SW 1271 (cell line): Measurements from ENCODE around the gene RYR3.

Source experiments
- DNase-seq, 2 experiments: peaks; one replicate each; lab custom pipeline; 2025; lab: John Stamatoyannopoulos, UW

The RYR3 gene

GRCh38 chr15:33449810-33450209, 139.0 kb downstream of the RYR3 start:
- DNase-seq, result no peak

- no peak for DNase-seq
Observed at GRCh38 chr15:33451385-33451784, 140.6 kb downstream of the RYR3 start.

DNA sequence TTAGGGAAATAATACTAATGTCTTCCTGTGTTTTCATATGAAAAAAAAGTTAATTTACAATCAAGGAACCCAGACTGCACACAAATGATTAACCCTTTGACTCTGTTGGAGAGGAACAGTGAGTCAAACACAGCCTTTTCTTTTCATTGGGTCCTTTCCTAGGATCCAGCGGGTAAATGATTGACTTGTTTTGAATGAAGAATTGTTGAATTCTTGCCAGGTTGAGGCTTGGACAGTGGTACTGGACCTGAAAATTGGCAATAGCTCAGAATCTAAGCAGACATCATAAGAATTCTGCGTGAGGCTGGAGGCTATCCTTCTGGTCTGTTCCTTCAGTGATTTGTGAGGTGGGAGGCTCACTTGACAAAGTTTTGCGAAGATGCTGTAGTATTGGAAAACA, 143.0 kb downstream of the RYR3 start:
- DNase-seq, result no peak

DNA sequence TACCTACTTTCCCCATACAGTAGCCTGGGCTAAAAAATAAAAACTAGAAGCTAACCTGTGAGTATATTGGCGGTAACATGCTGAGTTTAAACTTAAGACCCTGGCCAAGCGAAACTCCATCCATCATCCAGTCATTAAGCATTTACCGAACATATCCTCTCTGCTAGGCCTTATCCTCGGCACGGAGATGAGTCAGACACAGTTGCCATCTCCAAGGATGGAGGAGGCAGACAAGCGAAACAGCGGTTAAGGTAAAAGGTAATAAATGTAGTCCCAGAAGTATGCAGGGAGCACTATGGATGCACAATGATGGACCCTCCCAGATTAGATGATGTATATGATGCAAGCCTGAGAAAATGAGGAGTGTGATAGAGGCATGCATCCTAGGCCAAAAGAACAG, 143.6 kb downstream of the RYR3 start:
- DNase-seq, result no peak

GRCh38 chr15:33454996-33455395, 144.2 kb downstream of the RYR3 start:
- DNase-seq, result no peak

DNA sequence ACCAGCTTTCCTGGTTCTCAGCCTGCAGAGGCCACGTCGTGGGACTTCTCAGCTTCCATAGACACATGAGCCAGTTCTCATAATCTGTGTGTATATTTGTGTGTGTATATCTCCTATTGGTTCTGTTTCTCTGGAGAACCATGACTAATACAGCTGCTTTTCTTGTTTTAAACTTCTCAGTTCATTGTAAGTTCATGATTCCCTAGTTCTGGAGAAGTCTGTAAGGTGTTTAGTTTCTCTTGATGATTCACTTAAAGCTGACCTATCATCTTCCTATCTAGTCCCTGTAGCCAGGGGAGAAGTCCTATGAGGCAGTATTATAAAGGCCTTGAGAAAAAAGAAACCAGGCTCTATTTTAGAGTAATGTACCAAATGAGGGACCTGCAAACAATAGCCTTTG, 147.7 kb downstream of the RYR3 start:
- no peak for DNase-seq

DNA sequence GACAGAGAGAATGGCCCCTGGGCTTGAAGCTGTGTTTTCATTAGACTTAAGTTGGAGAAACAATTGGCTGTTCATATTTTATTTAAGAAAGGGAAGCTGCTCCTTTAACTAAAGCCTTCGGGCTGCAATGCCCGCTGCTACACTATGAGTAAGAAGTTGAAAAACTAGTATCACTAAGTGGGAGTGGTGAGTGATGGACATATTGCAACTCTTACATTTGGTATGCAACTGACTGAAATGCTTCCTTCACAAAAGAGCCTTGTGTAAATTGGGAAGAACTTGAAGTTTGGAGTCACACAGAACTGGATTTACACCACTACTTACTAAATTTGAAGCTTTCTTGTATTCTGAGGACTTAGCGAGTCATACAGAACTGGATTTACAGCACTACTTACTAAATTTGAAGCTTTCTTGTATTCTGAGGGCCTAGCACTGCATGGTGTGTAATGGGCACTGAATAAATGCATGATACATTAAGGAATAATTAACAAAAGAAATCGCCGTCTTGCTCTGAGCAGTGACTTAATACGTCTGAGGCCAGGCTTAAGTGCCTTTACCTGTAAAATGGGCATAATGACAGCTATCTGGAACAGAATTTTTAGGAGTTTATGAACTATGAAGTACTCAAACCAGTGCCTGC, 149.5 kb downstream of the RYR3 start:
- no peak for DNase-seq

DNA sequence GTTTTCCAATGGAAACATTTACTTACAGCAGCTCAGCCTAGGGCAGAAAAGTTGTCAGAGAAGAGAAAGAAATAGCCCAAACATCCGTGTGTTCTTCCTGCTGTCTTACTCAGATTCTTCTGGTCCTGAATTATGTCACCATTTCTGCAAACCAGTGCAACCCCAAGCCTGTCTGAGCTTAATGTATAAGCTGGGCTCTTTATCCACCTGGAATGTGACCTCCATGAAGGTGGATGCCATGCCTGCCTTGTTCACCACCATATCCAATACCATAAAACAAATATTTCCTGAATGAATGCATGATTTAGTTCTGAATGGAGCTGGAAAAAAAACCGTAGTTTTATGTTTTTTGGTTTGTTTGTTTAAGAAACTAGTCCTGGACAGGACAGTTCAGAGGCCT, 150.9 kb downstream of the RYR3 start:
- no peak for DNase-seq

DNA sequence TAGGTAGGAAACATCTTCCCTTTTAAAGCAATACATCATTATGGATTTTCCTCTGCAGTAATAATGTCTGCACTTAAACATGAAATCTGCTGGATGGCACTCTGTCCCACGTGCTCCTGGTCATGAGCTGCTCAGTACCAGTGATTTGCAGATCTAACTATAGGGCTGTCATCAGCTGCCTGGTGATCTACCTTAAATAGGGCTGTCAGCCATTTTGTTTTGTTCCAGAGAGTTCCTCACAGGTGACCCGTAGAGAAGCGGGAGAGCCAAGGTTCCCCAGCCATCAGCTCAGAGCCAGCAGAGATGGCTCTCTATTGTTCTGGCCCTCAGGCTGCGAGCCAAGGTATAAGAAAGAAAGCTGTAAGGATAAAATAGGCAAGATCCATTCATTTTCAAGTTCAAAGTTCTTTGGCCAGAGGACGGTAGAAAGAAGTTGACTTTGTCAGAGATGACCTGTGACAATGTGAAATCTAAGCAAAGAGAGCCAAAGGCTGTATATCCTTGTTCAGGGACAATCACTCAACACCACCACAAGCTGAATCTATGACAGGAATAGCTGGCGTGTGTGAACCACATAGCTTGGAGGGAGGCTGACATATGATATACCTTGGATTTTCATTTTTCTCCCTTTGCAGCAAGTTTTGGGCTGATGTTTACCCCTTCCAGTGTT, 156.5 kb downstream of the RYR3 start:
- DNase-seq, result no peak

DNA sequence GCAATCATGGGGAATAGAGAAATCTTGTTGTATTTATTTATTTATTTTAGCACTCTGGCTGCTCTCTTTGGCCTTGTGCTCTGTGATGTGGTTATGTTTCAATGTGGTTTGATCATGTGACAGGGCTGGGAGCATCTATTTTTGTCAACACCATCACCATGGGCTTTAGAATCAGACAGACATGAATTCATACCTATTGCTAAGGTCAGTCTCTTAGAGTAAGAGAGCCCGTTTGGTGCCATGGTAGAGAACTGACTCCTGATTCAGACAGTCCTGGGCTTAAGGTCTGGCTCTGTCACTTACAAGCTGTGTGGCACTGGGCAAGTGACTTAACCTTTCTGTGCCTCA, 157.0 kb downstream of the RYR3 start:
- DNase-seq, result no peak

DNA sequence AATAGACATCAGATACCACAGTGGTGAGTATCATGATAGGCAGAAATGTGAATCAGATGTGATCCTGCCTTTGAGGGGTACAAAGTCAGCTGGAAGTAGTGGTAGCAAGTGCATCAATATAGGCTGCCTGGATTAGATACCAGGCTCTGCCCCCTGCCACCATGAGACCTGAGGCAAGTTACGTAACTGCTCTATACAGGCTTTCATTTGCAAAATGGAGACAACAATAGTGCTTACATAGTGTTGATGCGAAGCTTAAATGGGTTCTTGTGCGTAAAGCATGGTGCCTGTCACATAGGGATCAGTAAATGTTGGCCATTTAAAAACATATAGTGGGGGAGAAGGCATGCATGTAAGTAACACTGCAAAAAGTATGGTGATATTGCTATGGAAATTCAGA, 158.0 kb downstream of the RYR3 start:
- DNase-seq, result no peak

- DNase-seq, result no peak
Observed at GRCh38 chr15:33473005-33473404, 162.2 kb downstream of the RYR3 start.

- DNase-seq, result no peak
Observed at GRCh38 chr15:33473714-33474113, 162.9 kb downstream of the RYR3 start.

DNA sequence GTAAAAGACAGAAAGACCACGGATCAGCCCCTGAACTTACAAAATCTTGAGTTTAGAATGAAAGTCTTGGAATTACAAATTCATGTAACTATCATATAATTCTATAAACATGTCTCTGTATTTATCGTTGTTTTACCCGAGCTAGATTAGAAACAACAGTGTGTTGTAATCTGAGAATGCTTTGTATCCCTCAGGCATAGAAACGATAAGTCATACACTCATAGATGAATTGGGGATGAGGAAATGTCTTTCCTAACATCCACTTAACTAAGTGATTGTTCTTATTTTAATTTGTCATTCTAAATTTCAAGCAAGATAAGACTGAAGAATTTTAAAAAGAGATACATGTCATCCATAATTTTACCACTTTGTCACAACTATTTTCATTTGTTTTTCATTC, 165.3 kb downstream of the RYR3 start:
- DNase-seq, result no peak

GRCh38 chr15:33476908-33477307, 166.1 kb downstream of the RYR3 start:
- DNase-seq, result no peak

DNA sequence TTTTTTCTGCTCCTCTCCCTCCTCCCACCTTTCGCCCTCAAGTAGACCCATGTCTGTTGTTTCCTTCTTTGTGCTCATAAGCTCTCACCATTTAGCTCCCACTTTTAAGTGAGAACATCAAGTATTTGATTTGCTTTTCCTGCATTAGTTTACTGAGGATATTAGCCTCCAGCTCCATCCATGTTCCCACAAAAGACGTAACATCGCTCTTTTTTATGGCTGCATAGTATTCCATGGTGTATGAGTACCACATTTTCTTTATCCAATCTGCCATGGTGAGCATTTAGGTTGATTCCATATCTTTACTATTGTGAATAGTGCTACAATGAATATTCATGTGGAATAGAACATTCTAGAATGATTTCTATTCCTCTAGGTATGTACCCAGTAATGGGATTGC, 178.6 kb downstream of the RYR3 start:
- no peak for DNase-seq

DNA sequence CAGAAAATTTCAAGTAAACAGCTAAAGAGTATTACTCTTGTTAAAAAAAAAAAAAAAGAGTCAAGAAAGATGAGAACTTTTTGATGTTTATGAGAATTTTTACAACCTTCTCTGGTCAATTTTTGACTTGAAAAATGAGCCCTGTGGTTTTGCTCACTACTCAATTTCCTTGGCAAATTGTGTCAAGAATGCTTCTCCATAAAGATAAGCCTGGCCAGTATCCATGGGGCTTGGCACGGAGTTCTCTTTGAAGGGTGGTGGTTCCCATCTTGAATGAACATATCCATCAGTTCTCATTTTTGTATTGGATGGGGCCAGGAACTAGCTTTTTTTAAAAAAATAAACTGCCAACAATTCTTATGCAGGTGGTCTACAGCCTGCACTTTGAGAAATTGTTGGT, 179.9 kb downstream of the RYR3 start:
- DNase-seq, result no peak

DNA sequence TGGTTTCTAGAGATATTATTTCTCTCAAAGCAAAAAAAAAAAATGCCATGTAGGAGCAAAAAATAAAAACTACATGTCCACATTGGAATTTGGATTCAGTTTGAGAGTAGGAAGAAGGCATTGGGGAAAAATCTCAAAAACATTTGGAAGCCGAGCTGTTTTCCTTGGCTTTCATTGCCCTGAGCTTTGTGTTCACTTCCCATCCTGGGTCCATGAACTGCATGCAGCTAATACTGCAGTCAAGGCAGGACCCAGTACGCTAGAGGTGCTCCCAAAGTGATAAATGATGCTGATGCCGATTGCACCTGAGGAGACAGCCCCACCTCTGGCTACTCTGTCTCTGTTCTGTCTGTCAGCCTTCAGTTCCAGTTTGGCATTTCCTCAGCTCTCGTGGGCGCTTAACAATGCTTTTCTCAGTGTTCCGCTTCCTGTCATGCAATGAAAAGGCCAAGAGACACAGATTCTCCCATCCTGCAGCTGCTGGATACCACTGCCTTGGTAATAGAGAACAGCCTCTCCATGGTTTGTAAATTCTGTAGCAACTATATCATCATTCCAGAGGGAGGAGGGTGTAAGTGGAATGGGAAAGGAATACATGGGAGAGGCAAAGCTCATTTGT, 181.8 kb downstream of the RYR3 start:
- DNase-seq, result no peak

DNA sequence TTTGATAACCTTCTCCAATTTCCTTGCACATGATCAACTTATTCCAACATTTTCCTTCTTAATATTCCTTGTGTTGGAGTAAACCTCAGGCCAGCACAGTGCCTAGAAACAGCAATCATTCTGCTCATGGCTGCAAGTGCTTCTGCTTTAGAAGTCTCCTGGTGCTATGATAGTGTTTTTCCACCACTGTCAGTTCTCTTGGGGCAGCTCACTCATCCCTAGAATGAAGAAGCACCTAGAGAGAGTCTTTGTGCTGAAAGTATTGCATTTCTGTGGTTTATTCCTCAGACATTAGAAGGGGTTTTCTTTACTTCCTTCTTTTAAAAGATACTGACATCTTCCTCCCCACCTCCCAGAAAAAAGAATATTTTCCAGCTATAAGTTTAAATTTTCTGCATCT, 183.5 kb downstream of the RYR3 start:
- DNase-seq, result no peak

DNA sequence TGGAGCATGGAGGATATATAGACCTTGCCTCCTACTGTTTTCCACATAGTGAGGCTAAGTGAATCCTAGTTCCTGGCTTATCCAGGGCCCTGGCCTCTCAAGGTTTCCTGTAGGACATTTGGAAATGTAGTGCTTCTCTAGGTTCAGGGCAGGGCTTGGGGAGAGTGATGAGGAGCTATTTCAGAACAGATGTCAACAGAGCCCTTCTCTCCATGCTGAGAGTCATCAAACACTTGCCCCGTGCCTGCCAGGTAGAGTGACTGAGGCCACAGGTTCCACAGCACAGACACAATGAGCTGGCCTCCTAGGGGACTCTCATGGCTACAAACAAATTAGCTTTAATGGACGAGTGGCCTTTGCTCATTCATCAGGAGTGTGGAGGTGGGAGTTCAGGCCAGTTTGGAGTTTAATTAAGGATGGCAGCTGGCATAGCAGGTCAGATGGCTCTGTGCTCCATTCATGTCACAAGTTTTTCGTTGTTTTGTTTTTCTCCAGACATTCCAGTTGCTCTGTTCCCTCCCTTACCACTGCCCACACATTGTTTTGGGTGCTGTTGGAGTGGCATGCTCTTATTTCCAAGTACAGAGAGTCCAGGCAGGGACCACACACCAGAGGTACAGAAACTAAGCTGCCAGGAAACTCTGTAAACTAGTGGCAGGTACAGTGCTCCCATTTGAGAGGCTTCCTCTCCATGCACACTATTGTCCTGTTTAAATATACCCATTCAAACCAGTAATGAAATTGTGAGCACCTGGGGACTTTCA, 189.8 kb downstream of the RYR3 start:
- no peak for DNase-seq

GRCh38 chr15:33503681-33504080, 192.9 kb downstream of the RYR3 start:
- no peak for DNase-seq

DNA sequence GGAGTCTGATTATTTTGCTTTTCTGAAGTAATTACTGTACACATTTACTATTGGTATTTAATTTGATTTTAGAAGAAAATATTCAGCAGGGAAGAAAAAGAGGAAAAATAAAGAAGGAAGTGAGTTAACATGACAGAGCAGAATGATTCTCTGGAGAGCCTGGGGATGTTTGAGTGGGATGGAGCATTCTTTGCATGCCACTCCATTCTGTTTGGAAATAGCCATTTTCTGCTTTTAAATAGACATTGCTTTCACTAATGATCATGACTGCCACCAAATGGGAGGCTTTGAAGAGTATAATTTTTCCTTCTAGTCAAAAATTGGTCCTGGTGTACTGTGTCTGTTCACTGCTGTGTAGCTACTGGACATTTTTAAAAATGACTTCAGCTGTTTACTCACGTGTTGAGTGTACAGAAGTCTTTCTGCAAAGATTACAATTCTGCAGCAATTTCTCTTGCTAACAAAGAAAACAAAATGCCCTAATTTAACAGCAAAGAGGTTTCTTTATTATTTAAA, 196.1 kb downstream of the RYR3 start:
- DNase-seq, result no peak

DNA sequence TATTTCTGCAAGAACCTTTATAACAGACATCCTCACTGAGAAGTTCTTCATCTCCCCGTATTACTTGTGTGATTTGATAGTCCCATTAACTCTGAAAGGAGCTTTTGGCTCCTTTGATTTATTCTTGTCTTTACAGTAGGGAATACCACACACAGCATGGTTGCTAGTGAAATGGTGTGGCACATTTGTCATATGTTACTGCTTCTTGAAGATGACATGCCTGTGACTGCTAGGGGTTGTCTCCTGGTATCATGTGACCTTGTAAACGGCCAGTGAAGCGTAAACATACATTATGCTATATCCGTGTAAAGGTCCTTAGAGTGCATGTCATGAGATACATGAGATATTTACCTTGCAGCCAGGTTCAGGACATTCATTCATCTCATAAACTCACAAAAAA, 197.9 kb downstream of the RYR3 start:
- DNase-seq, result no peak
